ENCODE measurements around the gene AXDND1.

DNA sequence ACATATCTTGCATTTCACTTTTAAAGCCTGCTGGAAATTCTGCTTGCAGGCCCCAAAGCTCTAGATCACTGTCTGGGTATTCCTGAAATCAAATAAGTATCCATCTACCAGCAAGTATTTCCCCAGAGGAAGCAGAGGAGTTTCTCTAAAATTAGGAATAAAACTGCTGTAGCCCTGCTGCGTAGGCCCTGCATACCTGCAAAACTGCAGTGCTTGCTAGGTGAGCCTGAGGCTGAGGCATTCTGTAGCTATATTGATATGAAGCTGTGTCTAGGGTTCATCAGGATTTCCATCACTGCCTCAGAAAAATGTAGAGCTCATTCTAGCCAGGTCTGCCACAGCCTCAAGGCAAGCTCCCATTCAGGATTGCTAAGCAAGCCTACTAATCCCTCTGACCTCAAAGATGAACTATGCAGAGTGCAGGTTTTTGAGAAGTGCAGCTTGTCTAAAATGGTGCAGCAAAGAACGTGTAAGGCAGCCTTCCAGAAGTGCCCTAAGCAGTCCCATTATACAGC is 181.3 kb downstream of the AXDND1 start:
- TF ChIP-seq RAD21 (IDR thresholded peaks at IDR 0.05; ENCODE audit: low read depth), result no peak
- TF ChIP-seq EGR1 (IDR thresholded peaks at IDR 0.05), result no peak
- no peak for TF ChIP-seq EP300 (IDR thresholded peaks at IDR 0.05; ENCODE audit: borderline replicate concordance)
- TF ChIP-seq CEBPB (IDR thresholded peaks at IDR 0.05), result no peak
- no peak for TF ChIP-seq NFIC (IDR thresholded peaks at IDR 0.05)
- no peak for TF ChIP-seq ZBTB7A (IDR thresholded peaks at IDR 0.05; ENCODE audit: low read depth)
- no peak for TF ChIP-seq YY1 (IDR thresholded peaks at IDR 0.05; ENCODE audit: low read depth)
- TF ChIP-seq, protein P1, sequence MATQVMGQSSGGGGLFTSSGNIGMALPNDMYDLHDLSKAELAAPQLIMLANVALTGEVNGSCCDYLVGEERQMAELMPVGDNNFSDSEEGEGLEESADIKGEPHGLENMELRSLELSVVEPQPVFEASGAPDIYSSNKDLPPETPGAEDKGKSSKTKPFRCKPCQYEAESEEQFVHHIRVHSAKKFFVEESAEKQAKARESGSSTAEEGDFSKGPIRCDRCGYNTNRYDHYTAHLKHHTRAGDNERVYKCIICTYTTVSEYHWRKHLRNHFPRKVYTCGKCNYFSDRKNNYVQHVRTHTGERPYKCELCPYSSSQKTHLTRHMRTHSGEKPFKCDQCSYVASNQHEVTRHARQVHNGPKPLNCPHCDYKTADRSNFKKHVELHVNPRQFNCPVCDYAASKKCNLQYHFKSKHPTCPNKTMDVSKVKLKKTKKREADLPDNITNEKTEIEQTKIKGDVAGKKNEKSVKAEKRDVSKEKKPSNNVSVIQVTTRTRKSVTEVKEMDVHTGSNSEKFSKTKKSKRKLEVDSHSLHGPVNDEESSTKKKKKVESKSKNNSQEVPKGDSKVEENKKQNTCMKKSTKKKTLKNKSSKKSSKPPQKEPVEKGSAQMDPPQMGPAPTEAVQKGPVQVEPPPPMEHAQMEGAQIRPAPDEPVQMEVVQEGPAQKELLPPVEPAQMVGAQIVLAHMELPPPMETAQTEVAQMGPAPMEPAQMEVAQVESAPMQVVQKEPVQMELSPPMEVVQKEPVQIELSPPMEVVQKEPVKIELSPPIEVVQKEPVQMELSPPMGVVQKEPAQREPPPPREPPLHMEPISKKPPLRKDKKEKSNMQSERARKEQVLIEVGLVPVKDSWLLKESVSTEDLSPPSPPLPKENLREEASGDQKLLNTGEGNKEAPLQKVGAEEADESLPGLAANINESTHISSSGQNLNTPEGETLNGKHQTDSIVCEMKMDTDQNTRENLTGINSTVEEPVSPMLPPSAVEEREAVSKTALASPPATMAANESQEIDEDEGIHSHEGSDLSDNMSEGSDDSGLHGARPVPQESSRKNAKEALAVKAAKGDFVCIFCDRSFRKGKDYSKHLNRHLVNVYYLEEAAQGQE (IDR thresholded peaks at IDR 0.05; ENCODE audit: low read depth), result no peak
- TF ChIP-seq TEAD4 (IDR thresholded peaks at IDR 0.05), result no peak
- TF ChIP-seq, protein P2, sequence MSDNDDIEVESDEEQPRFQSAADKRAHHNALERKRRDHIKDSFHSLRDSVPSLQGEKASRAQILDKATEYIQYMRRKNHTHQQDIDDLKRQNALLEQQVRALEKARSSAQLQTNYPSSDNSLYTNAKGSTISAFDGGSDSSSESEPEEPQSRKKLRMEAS (IDR thresholded peaks at IDR 0.05), result no peak
- no peak for TF ChIP-seq CREB1 (IDR thresholded peaks at IDR 0.05; ENCODE audit: low read depth)
- no peak for TF ChIP-seq USF1 (IDR thresholded peaks at IDR 0.05)
- TF ChIP-seq FOXM1 (IDR thresholded peaks at IDR 0.05; ENCODE audit: borderline replicate concordance, low read depth), result no peak

Measured in Ishikawa (cell line).